Measurements from ENCODE around the gene AMN.

GRCh38 chr14:102875652-102876051 lies 46.8 kb upstream of the AMN start:
- TF ChIP-seq CTCF (IDR thresholded peaks at IDR 0.05), result no peak
- TF ChIP-seq POLR2A (IDR thresholded peaks at IDR 0.05), result no peak
